ENCODE data around the gene ASPSCR1.

ASPSCR1 gene

GRCh38 chr17:82008258-82008940, 31.0 kb downstream of the ASPSCR1 start:
- TF ChIP-seq CTCF (IDR thresholded peaks at IDR 0.05; ENCODE audit: low read depth, low read length) = no peak
- H3K4me3 ChIP-seq (ENCODE audit: low read depth, low read length) = no peak overlapping the region

DNA sequence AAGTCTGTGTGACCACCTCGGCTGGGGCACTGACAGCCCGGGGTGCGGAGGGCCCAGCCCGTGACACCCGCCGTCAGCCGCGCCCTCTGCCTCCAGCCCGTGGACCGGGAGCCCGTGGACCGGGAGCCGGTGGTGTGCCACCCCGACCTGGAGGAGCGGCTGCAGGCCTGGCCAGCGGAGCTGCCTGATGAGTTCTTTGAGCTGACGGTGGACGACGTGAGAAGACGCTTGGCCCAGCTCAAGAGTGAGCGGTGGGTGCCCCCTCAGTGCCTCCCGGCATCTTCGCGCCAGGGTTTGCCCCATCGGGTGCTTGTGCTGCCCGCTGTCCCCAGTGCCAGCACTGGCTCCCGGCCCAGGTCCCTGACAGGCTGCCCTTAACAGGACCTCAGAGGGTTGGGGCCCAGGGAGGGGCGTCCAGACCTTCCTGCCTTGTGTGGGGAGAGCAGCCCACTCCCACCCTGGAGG, 31.5 kb downstream of the ASPSCR1 start:
- H3K4me3 ChIP-seq (ENCODE audit: low read depth, low read length) = no peak overlapping the region
- TF ChIP-seq CTCF (IDR thresholded peaks at IDR 0.05; ENCODE audit: low read depth, low read length) = no peak

DNA sequence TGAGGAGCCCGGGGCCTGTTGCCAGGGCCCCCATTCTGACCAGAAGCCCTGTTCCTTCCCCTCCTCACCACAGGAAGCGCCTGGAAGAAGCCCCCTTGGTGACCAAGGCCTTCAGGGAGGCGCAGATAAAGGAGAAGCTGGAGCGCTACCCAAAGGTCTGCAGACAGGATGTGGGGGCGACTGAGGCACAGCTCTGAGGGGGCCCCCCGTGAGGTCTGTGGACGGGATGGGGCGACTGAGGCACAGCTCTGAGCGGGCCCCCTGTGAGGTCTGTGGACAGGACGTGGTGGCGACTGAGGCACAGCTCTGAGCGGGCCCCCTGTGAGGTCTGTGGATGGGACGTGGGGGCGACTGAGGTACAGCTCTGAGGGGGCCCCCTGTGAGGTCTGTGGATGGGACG, 32.0 kb downstream of the ASPSCR1 start:
- TF ChIP-seq CTCF (IDR thresholded peaks at IDR 0.05; ENCODE audit: low read depth, low read length) = no peak
- no peak overlapping the region for H3K4me3 ChIP-seq (ENCODE audit: low read depth, low read length)

GRCh38 chr17:82010575-82011525, 33.4 kb downstream of the ASPSCR1 start:
- no peak for TF ChIP-seq CTCF (IDR thresholded peaks at IDR 0.05; ENCODE audit: low read depth, low read length)
- no peak overlapping the region for H3K4me3 ChIP-seq (ENCODE audit: low read depth, low read length)

GRCh38 chr17:82011617-82012187, 34.3 kb downstream of the ASPSCR1 start:
- TF ChIP-seq CTCF (IDR thresholded peaks at IDR 0.05; ENCODE audit: low read depth, low read length) = no peak
- H3K4me3 ChIP-seq (ENCODE audit: low read depth, low read length) = no peak overlapping the region

DNA sequence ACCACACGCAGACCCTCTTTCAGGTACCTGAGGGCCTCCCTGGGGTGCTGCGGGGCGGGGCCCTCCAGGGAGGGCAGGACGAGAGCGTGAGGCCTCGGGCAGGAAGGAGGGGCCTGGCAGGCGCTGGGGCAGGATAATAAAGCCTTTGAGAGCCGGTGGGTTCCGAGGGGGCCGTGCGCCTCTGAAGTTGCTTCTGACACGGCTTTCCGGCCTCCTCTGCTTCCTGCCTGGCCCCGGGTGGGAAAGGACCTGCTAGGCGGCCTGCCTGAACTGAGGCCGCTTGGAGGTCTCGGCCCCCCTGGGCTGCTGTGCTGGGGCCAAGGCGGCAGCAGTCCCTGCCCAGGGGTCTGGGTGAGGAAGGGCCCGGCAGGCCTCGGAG, 34.8 kb downstream of the ASPSCR1 start:
- TF ChIP-seq CTCF (IDR thresholded peaks at IDR 0.05; ENCODE audit: low read depth, low read length) = no peak
- H3K4me3 ChIP-seq (ENCODE audit: low read depth, low read length) = no peak overlapping the region

Data from WI38 (cell line).